ENCODE data around the gene RGS11. TPM values are rescaled to one million over a fixed set of nuclear protein-coding genes. Genes with fewer than 3 reads are reported as not detected.

Gene RGS11
- total and polyA plus RNA-seq, 2 of the 4 experiments (the other 2 are of a cell fraction) = under 0.01 to 0.48 TPM

DNA sequence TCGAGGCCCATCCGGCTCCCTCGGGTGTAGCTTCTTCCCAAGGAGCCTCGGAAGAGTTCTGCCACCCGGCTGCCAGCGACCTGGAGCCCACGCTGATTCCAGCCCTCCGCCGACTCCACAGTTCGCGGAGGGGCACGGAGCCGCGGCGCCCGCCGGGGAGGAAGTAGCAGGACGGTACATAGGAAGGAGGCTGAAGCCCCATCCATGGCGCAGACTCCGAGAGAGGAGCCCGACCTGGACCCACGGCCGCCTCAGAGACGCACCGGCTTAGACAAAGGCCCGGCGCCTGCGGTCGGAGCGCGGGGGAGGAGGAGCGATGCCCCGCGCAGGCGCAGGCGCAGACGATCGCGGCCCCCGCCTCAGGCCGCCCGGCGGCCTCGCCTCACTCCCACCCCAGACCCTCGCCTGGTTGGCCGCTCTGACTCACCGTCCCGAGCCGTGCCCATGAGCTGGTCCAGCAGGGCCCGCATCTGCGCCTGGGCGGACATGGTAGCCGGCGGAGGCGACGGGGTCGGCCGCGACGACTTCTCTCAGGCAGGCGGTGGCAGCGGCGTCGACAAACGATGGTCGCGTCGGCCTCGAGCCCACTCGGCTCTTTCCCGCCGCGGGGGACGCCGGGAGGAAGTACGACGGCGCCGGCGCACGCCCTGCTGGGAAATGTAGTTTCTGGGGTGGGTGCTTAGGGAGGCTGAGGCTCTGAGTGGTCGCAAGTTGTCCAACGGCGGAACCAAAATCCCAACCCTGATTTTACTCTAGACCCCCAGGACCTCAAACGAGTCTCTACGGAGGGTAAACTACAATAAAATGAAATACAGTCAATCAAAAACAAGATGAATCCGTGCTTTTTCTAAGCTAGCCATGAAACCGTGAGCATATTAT is 46.7 kb downstream of the RGS11 start, which contains the start of gene LUC7L (continued):
- TF ChIP-seq, protein P1, sequence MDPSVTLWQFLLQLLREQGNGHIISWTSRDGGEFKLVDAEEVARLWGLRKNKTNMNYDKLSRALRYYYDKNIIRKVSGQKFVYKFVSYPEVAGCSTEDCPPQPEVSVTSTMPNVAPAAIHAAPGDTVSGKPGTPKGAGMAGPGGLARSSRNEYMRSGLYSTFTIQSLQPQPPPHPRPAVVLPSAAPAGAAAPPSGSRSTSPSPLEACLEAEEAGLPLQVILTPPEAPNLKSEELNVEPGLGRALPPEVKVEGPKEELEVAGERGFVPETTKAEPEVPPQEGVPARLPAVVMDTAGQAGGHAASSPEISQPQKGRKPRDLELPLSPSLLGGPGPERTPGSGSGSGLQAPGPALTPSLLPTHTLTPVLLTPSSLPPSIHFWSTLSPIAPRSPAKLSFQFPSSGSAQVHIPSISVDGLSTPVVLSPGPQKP (IDR thresholded peaks at IDR 0.05; ENCODE audit: borderline replicate concordance, low read depth, low read length) = no peak
